GM11168 (cell line): ENCODE measurements around the gene PDGFD.

Source experiments
- in situ Hi-C: fragments of 300-500 bp; cut with MboI; formaldehyde crosslinking; loops from one replicate; pipeline ENCODE4 v1.12.0; 2022; ENCODE audit warnings: low sequenced_read_pairs; ENCODE audit not compliant: unreplicated experiment

The PDGFD gene

GRCh38 chr11:103872748-103873147, 291.2 kb downstream of the PDGFD start:
- in situ Hi-C loops: no loop called here

DNA sequence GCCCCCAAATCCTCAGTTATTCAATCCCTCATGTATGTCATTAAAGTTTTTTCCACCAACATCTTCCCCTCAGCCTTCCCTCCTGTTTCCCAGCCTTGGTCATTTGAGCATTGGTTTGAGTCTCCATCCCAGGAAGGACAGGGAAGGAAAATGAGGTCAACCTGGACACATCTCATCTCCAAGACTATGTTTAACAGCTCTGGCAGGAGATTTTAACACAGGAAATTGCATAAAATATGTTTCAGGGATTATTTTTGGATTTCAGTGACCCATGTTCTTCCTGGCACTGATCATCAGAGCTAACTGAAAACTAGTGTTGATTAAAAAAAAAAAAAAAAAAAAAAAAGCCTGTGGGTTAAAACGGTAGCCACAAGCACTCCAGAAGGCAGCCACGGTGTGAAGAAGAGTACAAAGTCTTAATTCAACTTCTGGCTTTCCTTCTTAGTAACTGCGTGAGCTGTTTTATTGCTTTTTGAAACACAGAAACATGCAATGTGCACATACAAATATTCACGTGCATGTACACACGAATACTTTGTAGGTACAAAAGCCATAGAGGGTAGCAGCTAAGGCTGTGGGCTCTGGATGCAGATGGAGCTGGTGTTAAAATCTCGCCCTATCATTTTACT, 291.9 kb downstream of the PDGFD start:
- in situ Hi-C loops: no loop called here

DNA sequence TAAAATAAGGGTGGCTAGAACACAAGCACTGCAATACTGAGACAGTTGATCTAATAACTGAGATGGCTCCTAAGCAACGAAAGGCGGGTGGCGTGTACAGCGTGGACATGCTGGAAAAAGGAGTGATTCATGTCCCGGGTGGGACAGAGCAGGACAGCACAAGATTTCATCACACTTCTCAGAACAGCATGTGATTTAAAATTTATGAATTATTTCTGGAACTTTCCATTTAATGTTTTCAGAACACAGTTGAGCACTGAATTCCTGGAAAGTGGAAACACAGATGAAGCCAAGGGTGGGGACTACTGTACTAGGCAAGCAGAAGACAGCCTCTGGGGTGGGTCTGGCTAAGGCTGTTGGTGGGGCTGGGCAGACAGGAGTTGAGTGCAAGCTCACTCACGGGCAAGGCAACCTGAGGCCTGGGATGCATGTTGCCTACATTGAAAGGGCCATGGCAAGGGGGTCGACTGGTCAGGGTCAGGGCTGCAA, 293.1 kb downstream of the PDGFD start:
- in situ Hi-C loops: no loop called here

DNA sequence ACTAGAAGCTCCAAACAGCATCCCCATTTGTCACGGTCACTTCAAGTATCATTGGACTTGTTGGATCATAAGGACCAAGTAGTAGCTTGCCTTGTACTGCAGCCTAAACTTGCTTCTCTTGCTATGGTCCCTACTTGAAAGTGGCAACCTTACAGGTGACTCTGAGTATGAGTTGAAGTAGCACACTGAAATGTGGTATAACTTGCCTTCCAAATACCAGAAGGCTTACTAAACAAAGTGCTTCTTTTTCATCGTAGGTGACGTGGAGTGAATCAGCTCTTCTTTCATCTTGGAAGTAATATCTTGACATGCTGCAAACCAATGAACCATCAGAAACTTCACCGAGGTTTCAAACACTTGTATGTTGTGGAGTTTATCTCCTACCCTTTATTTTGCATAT, 296.5 kb downstream of the PDGFD start:
- in situ Hi-C loops: no loop called here

DNA sequence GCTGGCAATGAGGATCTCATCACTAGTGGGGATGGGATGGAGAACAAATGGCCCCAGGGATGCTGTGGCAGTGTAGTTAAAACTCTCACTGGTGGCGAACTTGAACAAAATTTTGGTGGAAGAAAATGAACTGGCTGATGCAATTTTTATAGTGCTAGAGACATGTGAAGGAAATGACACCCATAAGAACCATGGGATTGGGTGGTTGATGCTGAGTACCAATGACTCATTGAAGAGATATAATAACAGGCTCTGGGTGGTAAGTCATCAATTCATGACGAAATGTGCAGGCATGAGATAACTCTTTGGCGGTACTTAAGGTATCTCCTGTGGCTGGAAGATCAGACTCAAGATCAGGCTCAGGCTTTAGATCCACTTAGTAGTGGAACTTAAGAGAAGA, 300.4 kb downstream of the PDGFD start:
- in situ Hi-C loops: no loop called here

- in situ Hi-C loops: no loop called here
Measured at GRCh38 chr11:103862802-103863174, 301.2 kb downstream of the PDGFD start.

GRCh38 chr11:103862094-103862801, 301.7 kb downstream of the PDGFD start:
- in situ Hi-C loops: no loop called here
